OCI-LY3 (cell line): ENCODE results near the gene LAPTM5.

ENCODE experiments used
- H2AFZ ChIP-seq: fragments of 200-600, 300-600 bp; shearing (Covaris generic); 2 replicates; pipeline ENCODE4 v1.6.0; 2014; ENCODE audit warnings: antibody characterized with exemption, low read depth, low read length
- H3K27ac ChIP-seq: fragments of 200-600, 300-600 bp; sonication (generic); 2 replicates; pipeline ENCODE4 v1.5.1; 2014; ENCODE audit warnings: mild to moderate bottlenecking, low read length, moderate library complexity, mixed read lengths
- H3K27me3 ChIP-seq: fragments of 200-600, 300-600 bp; sonication (generic); 2 replicates; pipeline ENCODE4 v1.6.1; 2014; ENCODE audit warnings: low read depth, low read length, mixed read lengths
- H3K36me3 ChIP-seq: fragments of 200-600, 300-600 bp; sonication (generic); replicated peaks from 2 replicates; pipeline ENCODE3; 2014; ENCODE audit warnings: low read depth, low read length, mixed read lengths
- H3K4me1 ChIP-seq: fragments of 300-600, 200-600 bp; sonication (generic); 2 replicates; pipeline ENCODE4 v1.6.1; 2014; ENCODE audit warnings: low read length, mixed read lengths
- H3K4me2 ChIP-seq: fragments of 200-600, 300-600 bp; sonication (generic); 2 replicates; pipeline ENCODE4 v1.6.1; 2014; ENCODE audit warnings: low read length, mixed read lengths
- H3K4me3 ChIP-seq: fragments of 300-600, 200-600 bp; sonication (generic); 2 replicates; pipeline ENCODE4 v1.5.1; 2014; ENCODE audit warnings: antibody characterized with exemption, mild to moderate bottlenecking, low read length, moderate library complexity
- H3K79me2 ChIP-seq: fragments of 300-600, 200-600 bp; shearing (Covaris generic); 2 replicates; pipeline ENCODE4 v1.6.1; 2014; ENCODE audit warnings: mild to moderate bottlenecking, low read length, mixed read lengths
- H3K9ac ChIP-seq: fragments of 300-600, 200-600 bp; shearing (Covaris generic); 2 replicates; pipeline ENCODE4 v1.6.0; 2014; ENCODE audit warnings: mild to moderate bottlenecking, low read length, moderate library complexity
- H3K9me3 ChIP-seq: fragments of 200-600, 300-600 bp; shearing (Covaris generic); 2 replicates; pipeline ENCODE4 v1.6.1; 2014; ENCODE audit warnings: low read length, mixed read lengths; ENCODE audit not compliant: insufficient read depth
- H4K20me1 ChIP-seq: fragments of 200-600, 300-600 bp; sonication (generic); 2 replicates; pipeline ENCODE4 v1.6.1; 2016; ENCODE audit warnings: low read length, mixed read lengths; ENCODE audit not compliant: insufficient read depth
- CTCF ChIP-seq: fragments of 200-600, 300-600 bp; sonication (generic); IDR thresholded peaks from 2 replicates; pipeline ENCODE4 v1.5.1; 2014; ENCODE audit warnings: antibody characterized with exemption, low read length, low read depth
- EZH2phosphoT487 ChIP-seq: fragments of 200-600 bp; shearing (Covaris generic); IDR thresholded peaks from 2 replicates; pipeline ENCODE4 v1.6.1; 2018; ENCODE audit warnings: antibody characterized with exemption, mixed run types, low read depth

The LAPTM5 gene

GRCh38 chr1:30757352-30758120 is at the start of gene LAPTM5:
LAPTM5 (minus strand) TSS chr1:30757774; CDS start chr1:30757745, 29 bp downstream.
- peak within 1 kb of the TSS; percentile 96 for H3K9ac ChIP-seq
- peak within 1 kb of the TSS; percentile 99 for H3K27ac ChIP-seq
- peaks cover 8% of the 10 kb centered on the region; the same call in 1 of the 2 replicates for H4K20me1 ChIP-seq
- peaks cover 60% of the 10 kb centered on the region for H3K79me2 ChIP-seq
- no peaks in the 10 kb centered on the region for H3K27me3 ChIP-seq
- H2AFZ ChIP-seq: no peak within 1 kb of the TSS
- H3K4me1 ChIP-seq: peaks cover 82% of the 10 kb centered on the region
- no peaks in the 10 kb centered on the region for H3K9me3 ChIP-seq
- peak within 1 kb of the TSS; percentile 87 for H3K4me3 ChIP-seq
- H3K36me3 ChIP-seq: peaks cover 19% of the 10 kb centered on the region
- TF ChIP-seq CTCF: no peak
- TF ChIP-seq EZH2phosphoT487: no peak
- H3K4me2 ChIP-seq: peak within 1 kb of the TSS; percentile 100

GRCh38 chr1:30806381-30807317 is 49.1 kb upstream of the LAPTM5 start:
- Histone ChIP-seq H4K20me1 (no peaks in the 10 kb centered on the region), H3K27ac (no peak overlapping the region), H3K36me3 (no peaks in the 10 kb centered on the region), H3K4me1 (peaks cover 19% of the 10 kb centered on the region), H3K4me2 (peak overlapping the region; percentile 62; the same call in 1 of the 2 replicates), H3K4me3 (0 out of 2 replicates have a peak overlapping the region, but pooled peaks have one; percentile 56), H3K9me3 (no peaks in the 10 kb centered on the region), H3K27me3 (peaks cover 66% of the 10 kb centered on the region), H3K9ac (no peak overlapping the region), H2AFZ (no peak overlapping the region), H3K79me2 (no peaks in the 10 kb centered on the region)
- TF ChIP-seq EZH2phosphoT487 (no peak), CTCF (no peak)

GRCh38 chr1:30805304-30806003 is 47.9 kb upstream of the LAPTM5 start:
- no peak overlapping the region for H3K9ac ChIP-seq
- H4K20me1 ChIP-seq: no peaks in the 10 kb centered on the region
- no peaks in the 10 kb centered on the region for H3K9me3 ChIP-seq
- TF ChIP-seq CTCF (no peak), EZH2phosphoT487 (no peak)
- peaks cover 57% of the 10 kb centered on the region for H3K27me3 ChIP-seq
- no peak overlapping the region for H2AFZ ChIP-seq
- no peak overlapping the region for H3K4me3 ChIP-seq
- H3K79me2 ChIP-seq: no peaks in the 10 kb centered on the region
- H3K36me3 ChIP-seq: no peaks in the 10 kb centered on the region
- H3K4me1 ChIP-seq: peaks cover 19% of the 10 kb centered on the region
- H3K4me2 ChIP-seq: no peak overlapping the region
- H3K27ac ChIP-seq: no peak overlapping the region
